ENCODE results near the gene OR10G2.
"Not testable (repeated sequence)": the region's sequence is repeated elsewhere in the genome, so short reads cannot be mapped to it uniquely, and the experiment has no call there.

The OR10G2 gene

GRCh38 chr14:21634840-21635239 is at the start of gene OR10G2:
TSS of gene OR10G2 (minus strand) at chr14:21634940. CDS start at chr14:21634842, 98 bp downstream.
- in situ Hi-C loops (cut with MboI; ENCODE audit: low sequenced_read_pairs), result no loop called here

GRCh38 chr14:21680072-21680471 is 45.3 kb upstream of the OR10G2 start:
- in situ Hi-C loops (cut with MboI; ENCODE audit: low sequenced_read_pairs), result no loop called here

GRCh38 chr14:21675566-21675965 is 40.8 kb upstream of the OR10G2 start:
- in situ Hi-C loops (cut with MboI; ENCODE audit: low sequenced_read_pairs), result no loop called here

- in situ Hi-C loops (cut with MboI; ENCODE audit: low sequenced_read_pairs), result no loop called here
Observed at GRCh38 chr14:21673718-21674117, 39.0 kb upstream of the OR10G2 start, which contains the start of gene OR4E1. TSS of gene OR4E1 (minus strand) at chr14:21673818. CDS start at chr14:21670935, 2,883 bp downstream.

GRCh38 chr14:21672116-21672515 is 37.4 kb upstream of the OR10G2 start:
- in situ Hi-C loops (cut with MboI; ENCODE audit: low sequenced_read_pairs), result no loop called here

GRCh38 chr14:21671371-21671770 is 36.6 kb upstream of the OR10G2 start:
- in situ Hi-C loops (cut with MboI; ENCODE audit: low sequenced_read_pairs), result no loop called here

- in situ Hi-C loops (cut with MboI; ENCODE audit: low sequenced_read_pairs), result no loop called here
Observed at GRCh38 chr14:21669284-21669683, 34.5 kb upstream of the OR10G2 start.

GRCh38 chr14:21668377-21668776 is 33.6 kb upstream of the OR10G2 start:
- in situ Hi-C loops (cut with MboI; ENCODE audit: low sequenced_read_pairs), result no loop called here

GRCh38 chr14:21656980-21657379 is 22.2 kb upstream of the OR10G2 start:
- in situ Hi-C loops (cut with MboI; ENCODE audit: low sequenced_read_pairs), result no loop called here

- in situ Hi-C loops (cut with MboI; ENCODE audit: low sequenced_read_pairs), result no loop called here
Observed at GRCh38 chr14:21654215-21654614, 19.5 kb upstream of the OR10G2 start.

- in situ Hi-C loops (cut with MboI; ENCODE audit: low sequenced_read_pairs), result no loop called here
Observed at GRCh38 chr14:21653331-21653885, 18.7 kb upstream of the OR10G2 start, which contains the start of gene OR4E2. TSS of gene OR4E2 (plus strand) at chr14:21653835. CDS start at chr14:21665083, 11,248 bp downstream.

- in situ Hi-C loops (cut with MboI; ENCODE audit: low sequenced_read_pairs), result no loop called here
Observed at GRCh38 chr14:21652209-21652808, 17.6 kb upstream of the OR10G2 start.

- in situ Hi-C loops (cut with MboI; ENCODE audit: low sequenced_read_pairs), result no loop called here
Observed at GRCh38 chr14:21647380-21647779, 12.6 kb upstream of the OR10G2 start.

GRCh38 chr14:21643407-21643806 is 8.7 kb upstream of the OR10G2 start:
- in situ Hi-C loops (cut with MboI; ENCODE audit: low sequenced_read_pairs), result no loop called here

GRCh38 chr14:21642683-21643082 is 7.9 kb upstream of the OR10G2 start:
- in situ Hi-C loops (cut with MboI; ENCODE audit: low sequenced_read_pairs), result no loop called here

GRCh38 chr14:21631084-21631483 is 3.7 kb downstream of the OR10G2 start:
- in situ Hi-C loops (cut with MboI; ENCODE audit: low sequenced_read_pairs), result no loop called here

- in situ Hi-C loops (cut with MboI; ENCODE audit: low sequenced_read_pairs), result not testable (repeated sequence)
Observed at GRCh38 chr14:21630503-21630902, 4.2 kb downstream of the OR10G2 start.

- in situ Hi-C loops (cut with MboI; ENCODE audit: low sequenced_read_pairs), result no loop called here
Observed at GRCh38 chr14:21626491-21627230, 8.1 kb downstream of the OR10G2 start.

- in situ Hi-C loops (cut with MboI; ENCODE audit: low sequenced_read_pairs), result no loop called here
Observed at GRCh38 chr14:21617614-21618013, 17.1 kb downstream of the OR10G2 start.

- in situ Hi-C loops (cut with MboI; ENCODE audit: low sequenced_read_pairs), result no loop called here
Observed at GRCh38 chr14:21614240-21614639, 20.5 kb downstream of the OR10G2 start.

GRCh38 chr14:21612324-21612723 is 22.4 kb downstream of the OR10G2 start:
- in situ Hi-C loops (cut with MboI; ENCODE audit: low sequenced_read_pairs), result no loop called here

GRCh38 chr14:21602181-21602580 is 32.6 kb downstream of the OR10G2 start:
- in situ Hi-C loops (cut with MboI; ENCODE audit: low sequenced_read_pairs), result not testable (repeated sequence)

Measured in hTERT RPE-1 (cell line).